ENCODE results near the gene PFDN6.

DNA sequence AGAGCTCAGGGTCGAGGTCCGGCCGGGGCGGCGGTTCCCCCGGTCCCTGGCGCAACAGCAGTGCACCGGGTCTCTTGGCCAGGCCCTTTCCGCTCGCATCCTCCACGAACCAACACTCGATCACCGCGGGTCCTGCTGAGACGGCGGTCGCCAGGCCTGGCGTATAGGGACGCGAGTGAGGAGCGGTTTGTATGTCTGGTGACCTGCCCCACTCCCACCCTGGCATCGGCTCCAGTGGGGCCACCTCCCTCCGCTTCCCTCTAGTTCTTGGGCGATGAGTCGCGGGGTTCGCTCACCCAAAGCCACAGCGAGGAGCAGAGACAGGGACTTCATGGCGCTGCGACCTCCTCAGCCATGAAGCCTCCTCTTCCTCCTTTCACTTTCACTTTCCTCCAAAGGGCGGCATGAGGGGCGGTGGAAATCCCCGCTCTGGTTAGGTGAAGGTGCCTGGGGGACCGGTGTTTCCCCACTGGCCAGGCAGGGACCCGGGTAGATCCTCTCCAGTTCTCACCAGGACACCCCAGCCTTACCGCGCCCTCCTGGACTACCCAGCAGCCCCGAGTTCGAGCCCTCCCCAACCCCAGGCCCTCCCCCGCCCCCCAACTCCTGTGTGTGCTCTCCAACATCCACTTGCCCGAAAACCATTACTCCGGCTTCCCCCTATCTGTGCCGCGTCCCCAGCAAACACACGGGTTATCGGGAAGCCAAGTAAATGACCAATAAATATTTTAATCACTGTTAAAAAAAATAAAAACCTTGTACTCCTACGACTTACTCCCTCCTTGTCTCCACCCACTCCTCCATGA, 24.5 kb downstream of the PFDN6 start, which contains the start of gene TAPBP:
- TF ChIP-seq CTCF (IDR thresholded peaks at IDR 0.05; ENCODE audit: low read depth, low read length, poor library complexity, severe bottlenecking) (no peak), EZH2phosphoT487 (IDR thresholded peaks at IDR 0.05; ENCODE audit: borderline replicate concordance, low read length) (no peak)
